OCI-LY3 (cell line): ENCODE data around the gene DBT.

Experiments
- H2AFZ ChIP-seq: fragments of 200-600, 300-600 bp; shearing (Covaris generic); 2 replicates; pipeline ENCODE4 v1.6.0; 2014; ENCODE audit warnings: antibody characterized with exemption, low read depth, low read length
- H3K27ac ChIP-seq: fragments of 200-600, 300-600 bp; sonication (generic); 2 replicates; pipeline ENCODE4 v1.5.1; 2014; ENCODE audit warnings: mild to moderate bottlenecking, low read length, moderate library complexity, mixed read lengths
- H3K27me3 ChIP-seq: fragments of 200-600, 300-600 bp; sonication (generic); 2 replicates; pipeline ENCODE4 v1.6.1; 2014; ENCODE audit warnings: low read depth, low read length, mixed read lengths
- H3K36me3 ChIP-seq: fragments of 200-600, 300-600 bp; sonication (generic); replicated peaks from 2 replicates; pipeline ENCODE3; 2014; ENCODE audit warnings: low read depth, low read length, mixed read lengths
- H3K4me1 ChIP-seq: fragments of 300-600, 200-600 bp; sonication (generic); 2 replicates; pipeline ENCODE4 v1.6.1; 2014; ENCODE audit warnings: low read length, mixed read lengths
- H3K4me2 ChIP-seq: fragments of 200-600, 300-600 bp; sonication (generic); 2 replicates; pipeline ENCODE4 v1.6.1; 2014; ENCODE audit warnings: low read length, mixed read lengths
- H3K4me3 ChIP-seq: fragments of 300-600, 200-600 bp; sonication (generic); 2 replicates; pipeline ENCODE4 v1.5.1; 2014; ENCODE audit warnings: antibody characterized with exemption, mild to moderate bottlenecking, low read length, moderate library complexity
- H3K79me2 ChIP-seq: fragments of 300-600, 200-600 bp; shearing (Covaris generic); 2 replicates; pipeline ENCODE4 v1.6.1; 2014; ENCODE audit warnings: mild to moderate bottlenecking, low read length, mixed read lengths
- H3K9ac ChIP-seq: fragments of 300-600, 200-600 bp; shearing (Covaris generic); 2 replicates; pipeline ENCODE4 v1.6.0; 2014; ENCODE audit warnings: mild to moderate bottlenecking, low read length, moderate library complexity
- H3K9me3 ChIP-seq: fragments of 200-600, 300-600 bp; shearing (Covaris generic); 2 replicates; pipeline ENCODE4 v1.6.1; 2014; ENCODE audit warnings: low read length, mixed read lengths; ENCODE audit not compliant: insufficient read depth
- H4K20me1 ChIP-seq: fragments of 200-600, 300-600 bp; sonication (generic); 2 replicates; pipeline ENCODE4 v1.6.1; 2016; ENCODE audit warnings: low read length, mixed read lengths; ENCODE audit not compliant: insufficient read depth
- CTCF ChIP-seq: fragments of 200-600, 300-600 bp; sonication (generic); IDR thresholded peaks from 2 replicates; pipeline ENCODE4 v1.5.1; 2014; ENCODE audit warnings: antibody characterized with exemption, low read length, low read depth
- EZH2phosphoT487 ChIP-seq: fragments of 200-600 bp; shearing (Covaris generic); IDR thresholded peaks from 2 replicates; pipeline ENCODE4 v1.6.1; 2018; ENCODE audit warnings: antibody characterized with exemption, mixed run types, low read depth

Gene DBT

GRCh38 chr1:100141192-100141591 is 108.4 kb downstream of the DBT start:
- Histone ChIP-seq H3K9ac (no peak overlapping the region), H3K27ac (no peak overlapping the region), H4K20me1 (no peaks in the 10 kb centered on the region), H3K9me3 (no peaks in the 10 kb centered on the region), H3K36me3 (peaks cover 10% of the 10 kb centered on the region), H3K4me3 (no peak overlapping the region), H3K27me3 (no peaks in the 10 kb centered on the region), H2AFZ (no peak overlapping the region), H3K79me2 (no peaks in the 10 kb centered on the region), H3K4me2 (no peak overlapping the region), H3K4me1 (no peaks in the 10 kb centered on the region)
- TF ChIP-seq CTCF (no peak), EZH2phosphoT487 (no peak)

GRCh38 chr1:100137602-100138001 is 112.0 kb downstream of the DBT start:
- H2AFZ ChIP-seq: no peak overlapping the region
- no peak overlapping the region for H3K27ac ChIP-seq
- H3K27me3 ChIP-seq: no peaks in the 10 kb centered on the region
- TF ChIP-seq EZH2phosphoT487 (no peak), CTCF (no peak)
- H3K4me3 ChIP-seq: no peak overlapping the region
- peaks cover 11% of the 10 kb centered on the region for H3K4me1 ChIP-seq
- H4K20me1 ChIP-seq: no peaks in the 10 kb centered on the region
- H3K4me2 ChIP-seq: no peak overlapping the region
- peaks cover 22% of the 10 kb centered on the region for H3K79me2 ChIP-seq
- H3K9me3 ChIP-seq: no peaks in the 10 kb centered on the region
- H3K9ac ChIP-seq: no peak overlapping the region
- H3K36me3 ChIP-seq: no peaks in the 10 kb centered on the region
